ENCODE measurements around the gene COX6A1.
A peak's percentile ranks its signal among the peaks of the same experiment; 100 is the strongest.
"Not testable (repeated sequence)": the region's sequence is repeated elsewhere in the genome, so short reads cannot be mapped to it uniquely, and the experiment has no call there.

COX6A1 gene

DNA sequence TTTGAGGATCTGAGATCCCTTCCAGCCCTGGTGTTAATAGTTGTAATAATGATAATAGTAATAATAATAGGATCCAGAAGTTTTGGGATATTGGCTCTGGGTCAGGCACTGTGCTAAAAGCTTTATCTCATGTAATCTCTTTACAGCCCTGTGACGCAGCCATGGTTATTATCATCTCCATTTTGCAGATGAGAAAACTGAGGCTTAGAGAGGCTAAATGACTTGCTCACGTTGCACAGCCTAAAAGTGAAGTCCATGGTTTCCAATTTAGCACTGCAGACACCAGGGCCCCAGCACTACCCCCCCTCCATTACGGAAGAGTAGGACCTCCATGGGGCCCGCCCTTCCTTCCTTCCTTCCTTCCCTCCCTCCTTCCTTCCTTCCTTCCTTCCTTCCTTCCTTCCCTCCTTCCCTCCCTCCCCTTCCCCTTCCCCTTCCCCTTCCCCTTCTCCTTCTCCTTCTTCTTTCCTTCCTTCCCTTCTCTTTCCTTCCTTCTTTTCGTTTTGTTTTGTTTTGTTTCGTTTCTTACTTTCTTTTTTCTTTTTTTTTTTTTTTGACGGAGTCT lies 14.9 kb upstream of the COX6A1 start:
- intact Hi-C loops (cut with DNase I), result no loop called here
- no peak for DNase-seq

DNA sequence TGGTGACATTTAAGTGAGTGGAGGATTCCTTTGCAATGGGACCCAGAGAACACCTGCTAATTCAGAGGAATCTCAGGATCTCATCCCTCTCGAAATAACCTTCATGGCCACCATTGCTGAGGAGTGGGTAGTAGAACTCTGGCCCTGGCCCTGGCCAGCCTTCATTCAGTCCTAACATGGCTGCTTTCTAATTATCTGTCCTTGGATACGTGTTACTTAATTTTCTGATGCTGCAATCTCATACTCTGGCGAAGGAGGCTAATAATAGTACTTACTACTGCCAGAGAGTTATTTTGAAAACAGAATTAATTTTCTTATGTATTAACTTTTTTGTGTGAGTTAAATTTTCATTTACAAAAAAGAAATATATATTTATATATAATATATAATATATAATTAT lies 12.1 kb upstream of the COX6A1 start:
- peak in 1 of 10 donors; percentile 1 for DNase-seq
- intact Hi-C loops (cut with DNase I), result no loop called here

DNA sequence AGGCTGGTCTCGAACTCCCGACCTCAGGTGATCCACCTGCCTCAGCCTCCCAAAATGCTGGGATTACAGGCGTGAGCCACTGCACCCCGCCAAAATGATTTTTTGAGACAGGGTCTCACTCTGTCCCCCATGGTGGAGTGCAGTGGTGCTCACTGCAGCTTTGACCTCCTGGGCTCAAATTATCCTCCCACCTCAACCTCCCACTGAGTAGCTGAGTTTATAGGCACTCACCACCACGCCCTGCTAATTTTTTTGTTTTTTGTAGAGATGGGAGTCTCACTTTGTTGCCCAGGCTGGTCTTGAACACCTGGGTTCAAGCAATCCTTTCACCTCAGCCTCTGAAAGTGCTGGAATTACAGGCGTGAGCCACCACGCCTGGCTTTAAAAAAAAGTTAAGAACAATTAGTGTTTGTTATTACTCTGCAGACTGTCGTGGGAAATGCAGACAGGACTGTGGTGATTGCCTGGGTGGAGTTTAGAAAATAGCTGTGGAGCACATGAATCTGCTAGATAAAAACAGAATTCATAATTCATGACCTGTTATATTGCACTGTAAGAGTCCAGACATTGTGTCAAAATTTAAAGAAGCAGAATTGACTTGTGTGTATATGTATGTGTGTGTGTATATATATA lies 9.2 kb upstream of the COX6A1 start:
- intact Hi-C loops (cut with DNase I), result no loop called here
- peak in 1 of 10 donors; percentile 33 for DNase-seq

DNA sequence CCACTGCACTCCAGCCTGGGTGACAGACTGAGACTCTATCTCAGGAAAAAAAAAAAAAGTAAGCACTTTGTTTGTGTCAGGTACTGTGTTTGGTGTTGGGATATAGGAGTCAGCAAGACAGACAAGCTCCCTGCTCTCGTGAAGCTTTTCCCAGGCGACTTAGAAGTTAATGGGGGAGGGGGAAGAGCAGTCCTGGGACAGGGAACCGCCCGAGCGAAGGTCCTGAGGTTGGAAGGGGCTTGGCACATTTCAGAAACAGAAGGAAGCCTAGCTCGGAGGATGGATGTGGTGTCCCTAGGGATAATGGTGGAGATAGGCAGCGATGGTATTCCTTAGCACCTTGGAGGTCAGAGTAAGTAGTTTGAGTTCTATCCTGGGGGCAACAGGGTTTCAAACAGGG lies 8.5 kb upstream of the COX6A1 start:
- DNase-seq, result peak in 1 of 10 donors; percentile 2
- intact Hi-C loops (cut with DNase I), result no loop called here

DNA sequence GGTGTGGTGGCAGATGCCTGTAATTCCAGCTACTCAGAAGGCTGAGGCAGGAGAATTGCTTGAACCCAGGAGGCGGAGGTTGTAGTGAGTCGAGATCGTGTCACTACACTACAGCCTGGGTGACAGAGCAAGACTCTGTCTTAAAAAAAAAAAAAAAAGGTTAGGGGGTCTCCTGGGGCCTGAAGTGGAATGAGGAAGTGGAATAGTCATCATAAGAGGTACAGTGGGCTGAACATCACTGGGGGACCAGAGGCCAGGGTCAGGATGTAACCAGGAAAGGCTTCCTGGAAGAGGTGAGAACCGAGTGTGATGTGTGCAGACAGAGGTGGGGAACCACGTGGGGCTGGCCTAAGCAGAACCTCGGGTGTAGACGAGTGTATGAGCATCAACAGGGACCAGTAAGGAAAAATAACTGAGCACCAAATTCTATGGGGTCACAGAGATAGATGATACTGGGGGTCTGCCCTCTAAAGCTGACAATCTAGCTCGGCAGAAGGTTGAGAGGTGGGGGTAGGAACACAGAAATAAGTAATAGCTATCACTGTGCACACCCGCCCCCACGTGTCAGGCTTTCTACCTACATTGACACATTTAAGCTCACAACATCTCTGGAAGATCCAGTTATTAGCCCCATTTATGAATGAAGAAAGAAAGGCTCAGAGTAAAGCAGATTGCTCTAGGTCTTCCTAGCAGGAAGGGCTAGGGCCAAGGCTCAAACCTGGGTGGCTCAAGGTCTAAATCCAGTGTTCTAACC lies 5.0 kb upstream of the COX6A1 start:
- peak in 1 of 10 donors; percentile 33 for DNase-seq
- intact Hi-C loops (cut with DNase I), result loop anchor here (10.0 kb wide), 1 partner anchor 108 kb away; the partner anchor contains the start of gene PLA2G1B

DNA sequence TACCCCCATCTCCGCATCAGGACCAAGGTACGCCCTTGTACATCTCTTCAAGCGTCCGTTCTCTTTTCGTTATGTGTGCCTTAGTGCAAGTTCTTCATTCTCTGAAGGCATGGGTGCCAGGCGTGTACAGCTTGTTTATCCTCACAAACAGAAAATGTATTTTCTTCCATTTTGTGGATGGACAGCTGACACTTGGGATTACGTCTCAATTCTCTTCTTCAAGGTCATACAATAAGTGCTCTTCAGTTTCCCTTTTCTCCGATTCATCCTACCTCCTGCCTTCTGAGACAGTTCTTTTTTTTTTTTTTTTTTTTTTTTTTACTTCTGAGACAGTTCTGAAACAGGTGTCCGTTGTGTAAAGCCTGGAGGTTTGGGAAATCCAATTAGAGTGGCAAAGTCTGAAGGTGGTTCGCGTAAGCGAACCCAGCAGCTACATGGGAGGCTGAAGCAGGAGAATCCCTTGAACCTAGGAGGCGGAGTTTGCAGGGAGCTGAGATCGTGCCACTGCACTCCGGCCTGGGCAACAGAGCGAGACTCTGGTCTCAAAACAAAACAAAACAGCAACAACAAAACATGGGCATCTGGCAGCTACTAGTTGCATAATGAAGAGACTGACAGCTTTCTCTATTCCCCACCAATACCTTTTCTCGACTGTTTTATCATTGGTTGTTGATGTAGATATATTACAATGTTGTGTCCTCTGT lies 734 bp downstream of the COX6A1 start:
- intact Hi-C loops (cut with DNase I), result loop anchor here (10.0 kb wide), 1 partner anchor 114 kb away; the partner anchor contains the start of gene PLA2G1B
- DNase-seq, result peak in 1 of 10 donors; percentile 39

DNA sequence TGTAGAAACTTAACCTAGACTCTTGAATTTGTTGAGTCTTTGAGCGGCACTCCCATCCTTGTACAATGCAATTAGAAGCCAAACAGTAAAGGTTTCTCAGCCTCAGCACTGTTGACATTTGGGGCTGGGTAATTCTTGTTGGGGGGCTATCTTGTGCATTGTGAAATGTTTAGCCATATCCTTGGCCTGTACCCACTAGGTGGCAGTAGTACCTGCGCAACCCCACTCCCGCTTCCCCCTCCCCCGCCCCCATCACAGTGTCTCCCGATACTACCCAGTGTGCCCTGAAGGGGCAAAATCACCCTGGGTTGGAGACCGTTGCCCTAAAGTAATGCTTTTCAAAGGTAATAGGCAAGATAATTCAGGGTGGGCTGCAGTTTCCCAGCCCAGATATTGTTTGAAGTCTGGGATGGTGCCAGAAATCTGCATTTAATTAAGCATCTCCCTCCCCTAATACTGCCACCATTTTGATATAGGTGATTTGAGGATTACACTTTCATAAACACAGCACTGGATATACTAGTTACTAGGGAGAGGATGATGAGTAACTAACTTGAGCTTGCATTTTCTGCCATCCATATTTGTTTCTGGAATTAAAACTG lies 1.8 kb downstream of the COX6A1 start:
- DNase-seq, result peak in 5 of 10 donors; percentile 32 to 83 (median 39)
- intact Hi-C loops (cut with DNase I), result loop anchor here (10.0 kb wide), 1 partner anchor 115 kb away; the partner anchor contains the start of gene PLA2G1B

DNA sequence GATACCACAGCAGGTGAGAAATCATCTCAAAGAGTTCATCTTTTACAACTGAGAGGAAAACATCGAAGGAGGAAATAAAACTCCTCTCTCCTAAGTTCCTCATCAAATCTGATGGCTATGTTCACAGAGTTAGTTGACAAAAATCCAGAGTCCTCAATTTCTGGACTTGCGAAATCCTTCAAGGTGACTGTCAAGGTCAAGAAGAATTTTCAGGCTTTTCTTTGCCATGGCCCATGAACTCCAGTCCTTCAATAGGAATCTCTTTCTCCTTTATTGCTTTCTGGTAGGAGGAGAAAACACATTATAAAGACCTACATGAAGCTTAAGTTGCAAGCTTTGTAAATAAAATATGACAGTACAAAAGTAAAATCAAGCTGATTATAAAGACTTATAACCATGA lies 6.8 kb downstream of the COX6A1 start:
- intact Hi-C loops (cut with DNase I), result no loop called here
- no peak for DNase-seq

DNA sequence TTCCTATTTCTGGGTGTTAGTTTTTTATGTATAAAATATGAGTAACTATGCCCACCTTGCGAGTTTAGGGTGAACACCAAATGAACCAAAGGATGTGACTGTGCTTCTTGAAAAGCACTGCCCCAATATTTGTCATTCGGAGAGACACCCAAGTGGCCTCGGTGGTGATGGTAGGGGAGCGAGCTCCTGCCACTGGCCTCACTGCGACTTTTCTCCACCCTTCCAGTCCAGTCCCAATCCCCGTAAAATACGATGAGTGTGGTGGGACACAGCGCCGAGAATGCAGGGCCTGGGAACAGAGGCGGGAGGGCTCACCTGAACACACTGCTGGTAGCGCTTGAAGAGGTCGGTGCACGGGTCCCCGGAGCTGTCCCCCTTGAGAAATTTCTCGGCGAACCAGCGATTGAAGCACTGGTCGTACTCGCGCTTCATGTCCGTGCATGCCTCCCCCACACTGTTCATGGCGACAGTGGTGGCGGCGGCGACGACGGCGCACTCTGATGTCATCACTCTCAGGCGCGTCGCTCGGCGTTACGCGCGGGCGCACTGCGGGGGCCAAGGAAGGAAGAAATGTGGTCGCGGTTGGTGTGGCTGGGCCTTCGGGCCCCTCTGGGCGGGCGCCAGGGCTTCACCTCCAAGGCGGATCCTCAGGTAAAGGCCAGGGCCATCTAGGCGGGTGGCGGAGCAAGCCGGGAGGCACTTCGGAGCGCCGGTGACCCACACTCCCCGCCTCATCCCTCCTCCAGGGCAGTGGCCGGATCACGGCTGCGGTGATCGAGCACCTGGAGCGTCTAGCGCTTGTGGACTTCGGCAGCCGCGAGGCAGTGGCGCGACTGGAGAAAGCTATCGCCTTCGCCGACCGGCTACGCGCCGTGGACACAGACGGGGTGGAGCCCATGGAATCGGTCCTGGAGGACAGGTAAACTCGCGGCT lies 8.3 kb downstream of the COX6A1 start, which contains the start of the genes GATC and TRIAP1:
Gene GATC, plus strand, starts transcription at position 534 of the 933 bp plus-strand sequence. Its CDS starts 37 bp downstream, at position 571.
Gene TRIAP1, minus strand, starts transcription at position 474 of the 933 bp plus-strand sequence. Its CDS starts 12 bp downstream, at position 462.
- peak; percentile 81 to 98 (median 84) for DNase-seq
- intact Hi-C loops (cut with DNase I), result no loop called here

DNA sequence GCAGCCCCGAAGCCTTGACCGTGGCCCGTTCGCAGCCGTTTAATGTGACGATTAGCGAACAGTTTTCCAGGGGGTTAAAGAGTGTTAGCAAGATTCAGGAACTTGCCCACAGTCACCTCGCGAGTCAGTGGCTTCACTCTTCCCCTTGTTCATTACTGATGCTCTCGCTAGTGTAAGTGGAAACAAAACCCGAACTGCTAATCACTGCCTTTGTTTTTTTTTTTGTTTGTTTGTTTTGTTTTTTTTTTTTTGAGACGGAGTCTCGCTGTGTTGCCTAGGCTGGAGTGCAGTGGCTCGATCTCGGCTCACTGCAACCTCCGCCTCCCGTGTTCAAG lies 8.9 kb downstream of the COX6A1 start:
- intact Hi-C loops (cut with DNase I); DNase-seq: not testable (repeated sequence)

DNA sequence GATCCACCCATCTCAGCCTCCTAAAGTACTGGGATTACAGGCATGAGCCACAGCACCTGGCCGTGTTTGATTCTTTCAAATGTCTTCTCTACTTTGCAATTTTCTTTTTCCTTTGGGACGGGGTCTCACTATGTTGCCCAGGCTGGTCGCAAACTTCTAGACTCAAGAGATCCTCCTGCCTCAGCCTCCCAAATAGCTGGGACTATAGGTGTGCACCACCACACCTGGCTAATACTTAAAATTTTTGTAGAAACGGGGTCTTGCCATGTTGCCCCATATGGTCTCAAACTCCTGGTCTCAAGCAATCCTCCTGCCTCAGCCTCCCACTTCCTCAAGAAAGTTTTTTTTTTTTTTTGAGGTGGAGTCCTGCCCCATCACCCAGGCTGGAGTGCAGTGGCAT lies 10.1 kb downstream of the COX6A1 start:
- intact Hi-C loops (cut with DNase I), result no loop called here
- DNase-seq, result peak in 1 of 10 donors; percentile 43

DNA sequence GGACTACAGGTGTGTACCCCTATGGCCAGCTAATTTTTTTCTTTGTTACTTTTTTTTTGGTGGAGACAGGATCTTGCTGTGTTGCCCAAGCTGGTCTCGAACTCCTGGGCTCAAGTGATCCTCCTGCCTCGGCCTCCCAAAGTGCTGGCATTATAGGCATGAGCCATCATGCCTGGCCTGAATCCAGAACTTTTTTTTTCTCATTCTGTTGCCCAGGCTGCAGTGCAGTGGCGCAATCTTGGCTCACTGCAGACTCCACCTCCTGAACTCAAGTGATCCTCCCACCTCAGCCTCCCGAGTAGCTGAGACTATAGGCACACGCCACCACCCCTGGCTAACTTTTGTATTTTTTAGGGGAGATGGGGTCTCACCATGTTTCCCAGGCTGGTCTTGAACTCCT lies 14.6 kb downstream of the COX6A1 start:
- DNase-seq, result peak in 1 of 10 donors; percentile 61
- intact Hi-C loops (cut with DNase I), result not testable (repeated sequence)

DNA sequence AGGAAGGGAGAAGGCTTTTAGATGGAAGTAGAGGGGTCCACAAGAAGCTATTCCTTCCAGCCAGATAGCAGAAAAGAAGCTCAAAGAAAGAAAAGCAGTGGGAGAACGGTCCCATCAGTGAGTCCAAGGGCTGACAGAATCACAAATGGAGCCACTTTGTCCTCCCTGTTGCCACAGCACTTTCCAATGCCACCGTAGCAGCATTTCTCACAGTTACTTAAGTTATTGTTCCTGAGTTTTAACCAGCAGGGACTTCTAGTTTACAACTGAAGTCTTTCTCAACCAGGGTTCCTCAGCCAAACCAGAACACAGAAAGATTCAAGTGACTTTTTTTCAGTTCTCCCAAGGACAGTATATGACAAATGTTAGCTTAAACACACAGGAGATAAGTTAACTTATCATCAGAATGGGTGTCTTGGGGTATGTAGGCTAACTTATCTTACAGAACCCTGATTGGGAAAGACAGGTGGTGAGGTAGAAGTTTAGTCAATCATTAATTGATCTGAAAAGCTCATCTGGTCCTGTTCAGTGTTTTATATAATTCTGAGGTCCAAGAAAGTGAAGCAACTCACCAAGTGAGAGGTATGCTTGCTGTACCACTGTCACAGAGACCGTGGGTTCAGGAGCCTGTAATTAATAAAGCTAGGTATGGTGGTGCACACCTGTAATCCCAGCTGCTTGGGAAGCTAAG lies 15.3 kb downstream of the COX6A1 start:
- peak in 1 of 10 donors; percentile 5 for DNase-seq
- intact Hi-C loops (cut with DNase I), result no loop called here

DNA sequence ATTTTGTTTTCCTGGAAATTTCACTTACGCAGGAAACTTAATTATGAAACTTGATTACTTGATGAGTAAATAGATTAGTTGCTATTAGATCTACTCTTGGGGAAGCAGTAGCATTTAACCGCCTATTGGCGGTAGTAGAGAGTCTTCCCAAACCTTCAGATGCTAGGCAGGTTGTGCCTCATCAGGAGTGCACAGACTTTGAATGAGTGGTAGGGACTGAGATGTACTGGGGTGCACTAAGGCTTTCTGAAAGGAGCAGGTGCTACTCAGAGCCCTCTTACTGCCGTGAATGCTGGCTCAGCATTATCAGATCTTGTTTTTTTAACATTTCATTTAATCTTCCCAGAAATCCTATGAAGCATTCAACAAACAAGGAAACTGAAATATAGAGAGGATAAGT lies 16.1 kb downstream of the COX6A1 start:
- intact Hi-C loops (cut with DNase I), result no loop called here
- DNase-seq, result peak in 1 of 10 donors; percentile 2

DNA sequence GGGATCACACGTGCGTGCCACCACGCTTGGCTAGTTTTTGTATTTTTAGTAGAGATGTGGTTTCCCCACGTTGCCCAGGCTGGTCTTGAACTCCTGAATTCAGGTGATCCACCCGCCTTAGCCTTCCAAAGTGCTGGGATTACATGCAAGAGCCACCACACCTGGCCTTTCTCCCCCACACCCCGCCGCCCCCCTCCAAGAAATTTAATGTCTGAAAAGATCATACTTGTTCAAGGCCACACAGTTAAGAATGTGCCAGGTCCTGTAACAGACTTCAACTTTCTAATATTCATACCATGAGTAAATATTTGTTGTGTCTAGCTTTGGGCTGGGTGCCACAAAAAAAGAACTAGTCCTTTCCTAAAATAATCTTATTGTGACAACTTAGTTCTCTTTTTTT lies 17.4 kb downstream of the COX6A1 start:
- intact Hi-C loops (cut with DNase I), result no loop called here
- DNase-seq, result peak in 1 of 10 donors; percentile 4

DNA sequence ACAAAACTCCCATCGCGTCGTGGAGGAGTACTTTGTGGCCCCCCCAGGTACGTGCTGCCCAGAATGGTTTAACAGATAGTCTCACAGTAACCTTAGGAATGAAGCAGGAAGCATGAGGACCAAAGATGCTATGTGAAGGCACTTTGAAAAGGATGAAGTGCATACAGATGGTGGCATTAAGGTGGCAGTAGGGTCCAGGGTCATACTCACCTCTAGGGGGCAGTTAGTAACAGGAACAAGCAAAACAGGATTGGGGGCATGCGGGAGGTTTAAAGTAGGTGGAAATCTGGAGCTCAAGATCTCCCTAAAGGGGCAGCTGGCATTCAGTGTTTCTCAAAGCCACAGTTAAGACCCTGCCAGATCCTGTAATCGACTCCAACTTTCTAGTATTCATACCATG lies 19.2 kb downstream of the COX6A1 start:
- intact Hi-C loops (cut with DNase I), result no loop called here
- no peak for DNase-seq

DNA sequence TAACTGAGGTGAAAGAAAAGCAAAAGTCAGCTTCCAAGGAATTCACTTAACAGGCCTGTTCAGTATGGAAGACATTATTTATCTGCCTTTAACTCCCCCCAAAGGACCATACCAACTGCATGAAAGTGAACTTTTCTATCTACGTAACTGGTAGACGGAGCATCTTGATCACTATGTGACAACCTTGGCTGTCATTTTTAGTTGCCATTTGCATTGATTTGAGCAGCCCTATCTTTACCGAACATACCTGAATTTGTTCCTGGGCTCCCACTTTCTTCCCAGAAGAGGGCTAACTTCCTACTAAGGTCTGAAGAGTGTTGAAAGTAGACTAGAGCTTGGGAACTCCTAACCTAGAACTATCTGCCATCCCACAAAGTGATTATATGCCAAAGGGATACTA lies 22.2 kb downstream of the COX6A1 start:
- intact Hi-C loops (cut with DNase I), result no loop called here
- DNase-seq, result no peak

DNA sequence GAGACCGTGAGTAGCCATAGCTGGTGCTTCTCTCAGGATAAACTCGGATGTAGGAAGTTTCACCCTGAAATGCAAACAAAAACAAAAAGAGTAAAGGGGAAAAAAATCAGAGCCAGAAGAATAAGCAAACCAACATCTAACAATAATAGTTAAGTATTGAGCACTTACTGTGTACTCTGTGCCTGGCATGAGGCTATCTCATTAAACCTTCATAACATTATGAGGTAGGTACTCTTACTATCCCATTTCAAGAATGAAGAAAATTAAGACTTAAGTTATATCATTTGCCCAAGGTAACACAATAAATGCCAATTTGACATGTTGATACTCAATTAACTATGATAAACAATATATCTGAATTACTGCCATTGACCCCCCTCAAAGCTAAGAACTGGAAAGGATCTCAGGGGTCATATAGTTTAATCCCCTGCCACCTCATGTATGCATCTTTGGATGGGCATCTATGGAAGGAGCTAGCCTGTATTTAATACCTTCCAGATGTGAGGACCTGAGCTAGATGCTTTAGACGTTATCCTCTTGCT lies 24.3 kb downstream of the COX6A1 start:
- intact Hi-C loops (cut with DNase I), result no loop called here
- no peak for DNase-seq

Measured in posterior cingulate gyrus (tissue), 11 donors.